OCI-LY1 (cell line): ENCODE data around the gene HIPK1.

Experiments
- EZH2 ChIP-seq: fragments of 200-600 bp; sonication (generic), shearing (Covaris generic); IDR thresholded peaks from 2 replicates; pipeline ENCODE4 v1.8.0; 2017; ENCODE audit warnings: borderline replicate concordance, mixed run types, mild to moderate bottlenecking, antibody characterized with exemption, low read length, moderate library complexity, mixed read lengths
- TF ChIP-seq, protein P1 (sequence below): fragments of 200-600 bp; sonication (generic), shearing (Covaris generic); IDR thresholded peaks from 2 replicates; pipeline ENCODE4 v1.5.1; 2017; ENCODE audit warnings: mild to moderate bottlenecking, antibody characterized with exemption, low read length, moderate library complexity, mixed read lengths

DNA sequence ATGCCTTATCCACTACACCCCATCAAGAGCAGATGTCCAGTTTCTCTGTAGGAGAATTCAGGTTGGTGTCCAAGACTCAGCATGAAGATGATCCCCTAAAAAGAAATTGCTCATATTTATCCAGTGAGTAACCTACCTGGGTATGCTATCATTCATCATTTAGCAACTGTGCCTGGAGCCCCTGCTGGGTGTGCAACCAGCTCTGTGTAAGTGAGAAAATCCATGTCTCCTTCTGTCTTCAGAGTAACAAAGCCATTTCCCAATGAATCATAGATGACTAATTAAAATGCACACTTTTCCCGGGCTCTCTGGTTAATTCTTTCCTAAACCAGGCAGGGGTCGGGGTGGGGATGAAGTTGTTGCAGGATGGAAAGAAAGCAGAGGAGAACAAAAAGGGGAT lies 86.0 kb downstream of the HIPK1 start:
- TF ChIP-seq, protein P1, sequence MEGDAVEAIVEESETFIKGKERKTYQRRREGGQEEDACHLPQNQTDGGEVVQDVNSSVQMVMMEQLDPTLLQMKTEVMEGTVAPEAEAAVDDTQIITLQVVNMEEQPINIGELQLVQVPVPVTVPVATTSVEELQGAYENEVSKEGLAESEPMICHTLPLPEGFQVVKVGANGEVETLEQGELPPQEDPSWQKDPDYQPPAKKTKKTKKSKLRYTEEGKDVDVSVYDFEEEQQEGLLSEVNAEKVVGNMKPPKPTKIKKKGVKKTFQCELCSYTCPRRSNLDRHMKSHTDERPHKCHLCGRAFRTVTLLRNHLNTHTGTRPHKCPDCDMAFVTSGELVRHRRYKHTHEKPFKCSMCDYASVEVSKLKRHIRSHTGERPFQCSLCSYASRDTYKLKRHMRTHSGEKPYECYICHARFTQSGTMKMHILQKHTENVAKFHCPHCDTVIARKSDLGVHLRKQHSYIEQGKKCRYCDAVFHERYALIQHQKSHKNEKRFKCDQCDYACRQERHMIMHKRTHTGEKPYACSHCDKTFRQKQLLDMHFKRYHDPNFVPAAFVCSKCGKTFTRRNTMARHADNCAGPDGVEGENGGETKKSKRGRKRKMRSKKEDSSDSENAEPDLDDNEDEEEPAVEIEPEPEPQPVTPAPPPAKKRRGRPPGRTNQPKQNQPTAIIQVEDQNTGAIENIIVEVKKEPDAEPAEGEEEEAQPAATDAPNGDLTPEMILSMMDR, result no peak
- TF ChIP-seq EZH2, result no peak
